Lung (tissue), 12 donors: Measurements from ENCODE around the gene HLCS. TPM values are rescaled to one million over a fixed set of nuclear protein-coding genes. Genes with fewer than 3 reads are reported as not detected.

ENCODE experiments used
- ATAC-seq: fragments of 200-7000 bp; cut with Tn5 transposase; one replicate; pipeline ENCODE4 v1.9.1; 2020; ENCODE audit warnings: moderate number of reproducible peaks; ENCODE audit not compliant: insufficient read depth, low FRiP score
- DNase-seq, 3 donors: peaks; one replicate each; pipeline ENCODE4 v3.0.0-alpha.2; 2013 to 2017
- H3K27ac ChIP-seq, 2 donors: one replicate each; pipeline ENCODE4 v1.5.1; 2013; ENCODE audit warnings: mild to moderate bottlenecking in 2 of 2, moderate library complexity in 2 of 2, control low read depth in 1 of 2, inconsistent platforms in 1 of 2, low read depth in 1 of 2, low read length in 1 of 2
- H3K27me3 ChIP-seq, 3 donors: one replicate each; pipeline ENCODE4 v1.5.1; 2013; ENCODE audit warnings: low read length in 2 of 3; ENCODE audit not compliant: control insufficient read depth in 3 of 3, insufficient read depth in 3 of 3
- H3K36me3 ChIP-seq, 4 donors: one replicate each; pipeline ENCODE4 v1.5.1; 2013; ENCODE audit warnings: low read length in 4 of 4, mild to moderate bottlenecking in 1 of 4, moderate library complexity in 1 of 4; ENCODE audit not compliant: control insufficient read depth in 4 of 4, insufficient read depth in 4 of 4
- H3K4me1 ChIP-seq, 5 donors: one replicate each; pipeline ENCODE4 v1.5.1; 2013; ENCODE audit warnings: low read length in 5 of 5, mild to moderate bottlenecking in 2 of 5, moderate library complexity in 1 of 5; ENCODE audit not compliant: control insufficient read depth in 5 of 5, insufficient read depth in 5 of 5
- H3K4me3 ChIP-seq: one replicate; pipeline ENCODE4 v1.5.1; 2013; ENCODE audit warnings: mild to moderate bottlenecking, control low read depth, moderate library complexity
- H3K9ac ChIP-seq, 2 donors: one replicate each; pipeline ENCODE4 v1.5.1; 2013; ENCODE audit warnings: low read length in 2 of 2, control low read depth in 1 of 2; ENCODE audit not compliant: insufficient read depth in 1 of 2
- H3K9me3 ChIP-seq, 4 donors: one replicate each; pipeline ENCODE4 v1.5.1; 2013; ENCODE audit warnings: low read length in 3 of 4, mild to moderate bottlenecking in 1 of 4, moderate library complexity in 1 of 4; ENCODE audit not compliant: control insufficient read depth in 4 of 4, insufficient read depth in 3 of 4
- WGBS, 2 donors: extraction: QIAGEN DNeasy Blood & Tissue Kit; methylation state at CpG; one replicate each; pipeline ENCODE4 v1.1.7; 2013; 5-methylcytosine and 5-hydroxymethylcytosine counted together
- polyA plus RNA-seq, 2 donors: library from polyadenylated mRNA; stranded (reverse); fragments of 200-250 nt; gene quantifications; one replicate each; pipeline ENCODE4 v1.2.1, GENCODE V29; 2013
- total RNA-seq, 2 donors: library from RNA; depleted of rRNA in 1 of 2; stranded (reverse); fragments of >200 nt in 1 of 2; gene quantifications; one replicate each; pipeline ENCODE4 v1.2.1, GENCODE V29; 2014 to 2021
- TF ChIP-seq, protein P1 (sequence below): IDR thresholded peaks from 2 replicates; pipeline ENCODE4 v1.5.1; 2012; ENCODE audit warnings: mild to moderate bottlenecking; ENCODE audit errors: control extremely low read depth, extremely low read depth
- donor health status: control.
- donor health status: control.
- donor health status: Bipolar disorder and iron deficiency.
- donor health status: healthy.
- donor health status: DM: yes; HTN: yes; CAD: no.

HLCS gene
- total and polyA plus RNA-seq, 4 donors = 5.0 to 28.8 (median 17.5) TPM

GRCh38 chr21:36815284-36815683, 151.2 kb downstream of the HLCS start:
- no peaks in the 10 kb centered on the region for H3K9me3 ChIP-seq
- no peak for DNase-seq
- no peak overlapping the region for H3K9ac ChIP-seq
- no peak for ATAC-seq
- TF ChIP-seq, protein P1, sequence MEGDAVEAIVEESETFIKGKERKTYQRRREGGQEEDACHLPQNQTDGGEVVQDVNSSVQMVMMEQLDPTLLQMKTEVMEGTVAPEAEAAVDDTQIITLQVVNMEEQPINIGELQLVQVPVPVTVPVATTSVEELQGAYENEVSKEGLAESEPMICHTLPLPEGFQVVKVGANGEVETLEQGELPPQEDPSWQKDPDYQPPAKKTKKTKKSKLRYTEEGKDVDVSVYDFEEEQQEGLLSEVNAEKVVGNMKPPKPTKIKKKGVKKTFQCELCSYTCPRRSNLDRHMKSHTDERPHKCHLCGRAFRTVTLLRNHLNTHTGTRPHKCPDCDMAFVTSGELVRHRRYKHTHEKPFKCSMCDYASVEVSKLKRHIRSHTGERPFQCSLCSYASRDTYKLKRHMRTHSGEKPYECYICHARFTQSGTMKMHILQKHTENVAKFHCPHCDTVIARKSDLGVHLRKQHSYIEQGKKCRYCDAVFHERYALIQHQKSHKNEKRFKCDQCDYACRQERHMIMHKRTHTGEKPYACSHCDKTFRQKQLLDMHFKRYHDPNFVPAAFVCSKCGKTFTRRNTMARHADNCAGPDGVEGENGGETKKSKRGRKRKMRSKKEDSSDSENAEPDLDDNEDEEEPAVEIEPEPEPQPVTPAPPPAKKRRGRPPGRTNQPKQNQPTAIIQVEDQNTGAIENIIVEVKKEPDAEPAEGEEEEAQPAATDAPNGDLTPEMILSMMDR = no peak
- peaks cover 0 to 4% (median 0%) of the 10 kb centered on the region in 5 donors for H3K4me1 ChIP-seq
- WGBS, 2 donors = 95 to 97% methylated on average over 4 of the region's 4 CpGs
- no peaks in the 10 kb centered on the region for H3K27me3 ChIP-seq
- H3K36me3 ChIP-seq = no peaks in the 10 kb centered on the region
- no peak overlapping the region for H3K27ac ChIP-seq
- H3K4me3 ChIP-seq = no peak overlapping the region

DNA sequence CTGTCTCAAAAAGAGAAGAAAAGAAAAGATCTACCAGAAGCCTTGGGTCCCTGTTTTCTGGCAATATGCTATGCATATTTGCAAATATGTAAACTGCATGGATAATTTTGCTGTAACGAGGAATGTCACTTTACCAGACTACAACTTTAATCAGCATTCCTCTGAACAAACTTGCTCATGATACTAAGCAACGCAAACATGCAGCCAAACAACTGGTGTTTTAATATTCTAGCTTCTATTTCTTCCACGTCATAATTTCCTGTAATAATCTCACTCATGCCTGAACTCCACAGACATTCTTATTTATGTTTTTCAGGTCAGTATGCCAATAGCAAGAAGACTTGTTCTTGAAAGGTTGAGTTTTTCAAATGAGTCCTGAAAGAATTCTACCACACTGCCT, 153.4 kb downstream of the HLCS start:
- TF ChIP-seq, protein P1 = no peak
- Histone ChIP-seq H3K27me3 (no peaks in the 10 kb centered on the region), H3K27ac (no peak overlapping the region), H3K4me3 (no peak overlapping the region), H3K9ac (no peak overlapping the region), H3K36me3 (no peaks in the 10 kb centered on the region), H3K4me1 (peaks cover 0 to 4% (median 0%) of the 10 kb centered on the region in 5 donors), H3K9me3 (no peaks in the 10 kb centered on the region)
- 79 to 88% methylated on average over 3 of the region's 3 CpGs for WGBS, 2 donors
- DNase-seq (no peak), ATAC-seq (no peak)

- no peak overlapping the region for H3K4me3 ChIP-seq
- no peak overlapping the region for H3K27ac ChIP-seq
- H3K27me3 ChIP-seq = no peaks in the 10 kb centered on the region
- no peak for ATAC-seq
- TF ChIP-seq, protein P1 = no peak
- H3K9ac ChIP-seq = no peak overlapping the region
- 95 to 98% methylated on average over 7 of the region's 7 CpGs for WGBS, 2 donors
- H3K9me3 ChIP-seq = no peaks in the 10 kb centered on the region
- H3K36me3 ChIP-seq = no peaks in the 10 kb centered on the region
- H3K4me1 ChIP-seq = peaks cover 0 to 4% (median 0%) of the 10 kb centered on the region in 5 donors
- DNase-seq = no peak
Measured at GRCh38 chr21:36811762-36812161, 154.7 kb downstream of the HLCS start.

- no peak for ATAC-seq
- Histone ChIP-seq H3K4me1 (no peaks in the 10 kb centered on the region), H3K27ac (no peak overlapping the region), H3K9ac (no peak overlapping the region), H3K27me3 (no peaks in the 10 kb centered on the region), H3K4me3 (no peak overlapping the region), H3K36me3 (no peaks in the 10 kb centered on the region), H3K9me3 (no peaks in the 10 kb centered on the region)
- WGBS, 2 donors = 95% methylated on average over 2 of the region's 2 CpGs
- TF ChIP-seq, protein P1 = no peak
- DNase-seq = no peak
Measured at GRCh38 chr21:36810443-36810842, 156.0 kb downstream of the HLCS start.
